ENCODE data around the gene SPEG. TPM values are rescaled to one million over a fixed set of nuclear protein-coding genes. Genes with fewer than 3 reads are reported as not detected.
"Not testable (repeated sequence)": the region's sequence is repeated elsewhere in the genome, so short reads cannot be mapped to it uniquely, and the experiment has no call there.

Gene SPEG
- total RNA-seq, 2 experiments from 2014 or later, result 2.0 to 2.6 TPM

DNA sequence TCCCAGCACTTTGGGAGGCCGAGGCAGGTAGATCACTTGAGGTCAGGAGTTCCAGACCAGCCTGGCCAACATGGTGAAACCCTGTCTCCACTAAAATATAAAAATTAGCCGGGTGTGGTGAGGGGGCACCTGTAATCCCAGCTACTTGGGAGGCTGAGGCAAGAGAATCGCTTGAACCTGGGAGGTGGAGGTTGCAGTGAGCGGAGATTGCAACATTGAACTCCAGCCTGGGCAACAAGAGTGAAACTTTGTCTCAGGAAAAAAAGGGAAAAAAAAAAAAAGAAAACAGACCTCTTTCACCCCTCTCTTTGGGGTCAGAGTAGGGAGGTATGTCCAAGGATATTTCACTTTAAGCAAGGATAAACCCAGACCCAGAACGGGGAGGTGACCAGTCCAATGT is 27.3 kb upstream of the SPEG start:
- CTCF ChIA-PET, result interaction anchor here (0.6 kb wide), 1 partner anchor 515 kb away, joined by 3 read pairs; no protein-coding TSS in a partner anchor
- H3K9me3 Mint-ChIP-seq; H3K4me1 Mint-ChIP-seq; H3K27me3 Mint-ChIP-seq; H3K36me3 Mint-ChIP-seq (ENCODE audit: low read depth); DNase-seq; H3K4me3 Mint-ChIP-seq; POLR2A ChIA-PET; H3K27ac Mint-ChIP-seq: not testable (repeated sequence)

DNA sequence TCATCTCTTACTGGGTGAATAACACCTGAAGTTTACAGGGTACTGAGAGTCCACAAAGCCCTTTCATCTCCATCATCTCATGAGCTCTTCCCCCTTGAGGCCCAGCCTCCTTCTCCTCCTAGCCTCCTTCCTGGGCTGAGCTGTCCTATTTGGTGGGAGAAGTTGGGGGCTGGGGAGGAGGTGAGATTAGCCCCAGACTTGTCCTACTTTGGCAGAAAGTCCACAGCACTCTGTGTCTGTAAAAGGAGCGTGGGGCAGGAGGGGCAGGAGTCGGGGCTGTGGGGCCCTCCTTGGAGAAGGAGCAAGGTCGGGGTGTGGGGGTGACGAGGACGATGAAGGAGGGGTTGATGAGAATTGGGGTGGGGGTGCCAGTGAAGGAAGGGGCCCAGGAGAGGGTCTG is 26.4 kb upstream of the SPEG start:
- CTCF ChIA-PET, result interaction anchor here (0.6 to 1.1 kb wide), 2 partner anchors 28 to 133 kb away, joined by 3 to 4 read pairs; no protein-coding TSS in a partner anchor
- Mint-ChIP-seq H3K9me3 (no peaks in the 10 kb centered on the region), H3K4me1 (no peaks in the 10 kb centered on the region), H3K4me3 (no peak overlapping the region), H3K27me3 (peaks cover 10% of the 10 kb centered on the region), H3K27ac (no peak overlapping the region), H3K36me3 (ENCODE audit: low read depth) (no peaks in the 10 kb centered on the region)
- POLR2A ChIA-PET, result no interaction called here
- no peak for DNase-seq

GRCh38 chr2:219408631-219409030 is 26.0 kb upstream of the SPEG start:
- H3K27me3 Mint-ChIP-seq, result peaks cover 13% of the 10 kb centered on the region
- H3K4me3 Mint-ChIP-seq, result no peak overlapping the region
- H3K27ac Mint-ChIP-seq, result no peak overlapping the region
- no peak for DNase-seq
- H3K36me3 Mint-ChIP-seq (ENCODE audit: low read depth), result no peaks in the 10 kb centered on the region
- CTCF ChIA-PET, result interaction anchor here (0.8 to 1.1 kb wide), 2 partner anchors 18 to 132 kb away, joined by 3 read pairs; no protein-coding TSS in a partner anchor
- POLR2A ChIA-PET, result no interaction called here
- no peaks in the 10 kb centered on the region for H3K4me1 Mint-ChIP-seq
- no peaks in the 10 kb centered on the region for H3K9me3 Mint-ChIP-seq

GRCh38 chr2:219409619-219410018 is 25.0 kb upstream of the SPEG start:
- ChIA-PET POLR2A (no interaction called here), CTCF (interaction anchor here (0.5 to 1.2 kb wide), 2 partner anchors 21 to 47 kb away, joined by 3 to 4 read pairs; no protein-coding TSS in a partner anchor)
- Mint-ChIP-seq H3K27ac (no peak overlapping the region), H3K4me1 (no peaks in the 10 kb centered on the region), H3K9me3 (no peaks in the 10 kb centered on the region), H3K27me3 (peaks cover 13% of the 10 kb centered on the region), H3K4me3 (no peak overlapping the region), H3K36me3 (ENCODE audit: low read depth) (no peaks in the 10 kb centered on the region)
- DNase-seq, result no peak

DNA sequence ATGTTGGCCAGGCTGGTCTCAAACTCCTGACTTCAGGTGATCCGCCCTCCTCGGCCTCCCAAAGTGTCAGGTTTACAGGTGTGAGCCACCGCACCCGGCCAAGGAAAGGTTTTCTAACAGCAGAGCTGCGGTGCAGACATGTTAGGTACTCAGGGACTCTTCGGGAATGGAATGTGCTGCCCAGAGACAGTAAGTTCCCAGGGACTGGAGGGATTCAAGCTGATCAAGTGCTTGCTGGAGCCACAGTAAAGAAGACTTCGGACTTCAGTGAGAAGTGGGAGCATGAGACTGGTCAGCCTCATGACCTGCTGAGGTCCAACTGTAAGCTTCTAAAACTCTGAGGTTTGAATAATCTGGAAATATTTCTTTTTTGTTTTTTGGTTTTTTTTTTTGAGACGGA is 24.3 kb upstream of the SPEG start:
- Mint-ChIP-seq H3K36me3 (ENCODE audit: low read depth) (no peaks in the 10 kb centered on the region), H3K4me3 (no peak overlapping the region), H3K9me3 (no peaks in the 10 kb centered on the region), H3K27me3 (peaks cover 19% of the 10 kb centered on the region), H3K27ac (no peak overlapping the region), H3K4me1 (no peaks in the 10 kb centered on the region)
- DNase-seq, result no peak
- ChIA-PET CTCF (interaction anchor here (1.1 to 1.2 kb wide), 2 partner anchors 13 to 22 kb away, joined by 3 read pairs; no protein-coding TSS in a partner anchor), POLR2A (no interaction called here)

DNA sequence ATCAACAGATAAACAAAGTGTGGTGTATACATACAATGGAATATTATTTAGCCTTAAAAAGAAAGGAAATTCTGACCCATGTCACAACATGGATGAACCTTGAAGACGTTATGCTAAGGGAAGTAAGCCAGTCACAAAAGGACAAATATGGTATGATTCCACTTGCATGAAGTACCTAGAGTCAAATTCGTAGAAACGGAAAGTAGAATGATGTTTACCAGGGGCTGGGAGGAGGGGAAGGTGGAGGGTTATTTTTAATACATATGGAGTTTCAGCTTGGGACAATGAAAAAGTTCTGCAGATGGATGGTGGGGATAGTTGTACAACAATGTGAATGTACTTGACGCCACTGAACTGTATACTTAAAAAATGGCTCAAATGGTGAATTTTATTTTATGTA is 19.8 kb upstream of the SPEG start:
- no peak overlapping the region for H3K27ac Mint-ChIP-seq
- ChIA-PET POLR2A (no interaction called here), CTCF (no interaction called here)
- peaks cover 5% of the 10 kb centered on the region for H3K4me1 Mint-ChIP-seq
- no peaks in the 10 kb centered on the region for H3K36me3 Mint-ChIP-seq (ENCODE audit: low read depth)
- DNase-seq, result no peak
- peaks cover 40% of the 10 kb centered on the region for H3K27me3 Mint-ChIP-seq
- H3K4me3 Mint-ChIP-seq, result no peak overlapping the region
- H3K9me3 Mint-ChIP-seq, result no peaks in the 10 kb centered on the region

DNA sequence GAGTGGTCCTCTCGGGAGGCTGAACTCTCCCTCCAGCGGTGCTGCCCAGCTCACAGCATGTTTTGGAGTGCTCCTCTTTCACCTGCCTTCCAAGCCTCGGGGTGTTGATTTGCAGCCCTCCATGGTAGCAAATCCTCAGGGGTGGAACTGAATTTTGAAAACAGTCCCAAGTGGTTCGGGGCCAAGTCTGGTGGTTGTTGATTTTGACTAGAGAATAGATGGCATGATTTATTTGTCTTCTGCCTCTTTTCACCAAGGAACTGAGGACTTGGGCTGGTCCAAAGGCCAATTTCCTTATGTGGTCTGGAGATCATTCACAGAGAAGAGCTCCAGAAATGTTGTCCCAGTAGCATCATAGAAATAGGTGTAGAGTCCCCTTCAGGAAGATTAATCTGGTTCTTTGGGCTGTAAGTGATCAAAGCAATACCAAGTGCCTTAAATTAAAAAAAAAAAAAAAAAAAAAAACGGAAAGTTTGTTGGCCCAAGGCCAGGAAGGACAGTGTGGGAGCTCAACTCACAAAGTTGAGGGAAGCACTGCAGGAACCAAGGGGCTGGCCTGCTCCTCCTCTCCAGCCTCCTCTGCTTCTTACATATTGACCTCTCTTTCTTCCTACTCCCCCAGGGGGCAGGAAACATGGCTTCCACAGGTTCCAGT is 18.9 kb upstream of the SPEG start:
- ChIA-PET POLR2A (no interaction called here), CTCF (interaction anchor here (1.0 to 2.0 kb wide), 4 partner anchors 11 to 128 kb away, joined by 3 to 7 read pairs (median 4); partner anchors contain the start of genes CHPF and TMEM198)
- Mint-ChIP-seq H3K36me3 (ENCODE audit: low read depth) (no peaks in the 10 kb centered on the region), H3K4me1 (peaks cover 5% of the 10 kb centered on the region), H3K4me3 (no peak overlapping the region), H3K9me3 (no peaks in the 10 kb centered on the region), H3K27me3 (peaks cover 45% of the 10 kb centered on the region), H3K27ac (no peak overlapping the region)
- DNase-seq, result no peak

GRCh38 chr2:219416235-219416602 is 18.4 kb upstream of the SPEG start:
- Mint-ChIP-seq H3K36me3 (ENCODE audit: low read depth) (no peaks in the 10 kb centered on the region), H3K9me3 (no peaks in the 10 kb centered on the region), H3K4me1 (peaks cover 5% of the 10 kb centered on the region), H3K27ac (no peak overlapping the region), H3K27me3 (peaks cover 45% of the 10 kb centered on the region), H3K4me3 (no peak overlapping the region)
- no peak for DNase-seq
- CTCF ChIA-PET, result interaction anchor here (1.0 to 2.0 kb wide), 4 partner anchors 12 to 128 kb away, joined by 3 to 7 read pairs (median 4); partner anchors contain the start of genes CHPF and TMEM198
- POLR2A ChIA-PET, result no interaction called here

GRCh38 chr2:219416938-219417337 is 17.7 kb upstream of the SPEG start:
- POLR2A ChIA-PET, result no interaction called here
- CTCF ChIA-PET, result interaction anchor here (1.0 to 2.0 kb wide), 4 partner anchors 13 to 127 kb away, joined by 3 to 7 read pairs (median 4); partner anchors contain the start of genes CHPF and TMEM198
- Mint-ChIP-seq H3K9me3 (no peaks in the 10 kb centered on the region), H3K27me3 (peaks cover 45% of the 10 kb centered on the region), H3K36me3 (ENCODE audit: low read depth) (no peaks in the 10 kb centered on the region), H3K4me3 (no peak overlapping the region), H3K27ac (no peak overlapping the region), H3K4me1 (peaks cover 5% of the 10 kb centered on the region)
- no peak for DNase-seq

- Mint-ChIP-seq H3K9me3 (no peaks in the 10 kb centered on the region), H3K4me3 (no peak overlapping the region), H3K27ac (no peak overlapping the region), H3K27me3 (peaks cover 44% of the 10 kb centered on the region), H3K36me3 (ENCODE audit: low read depth) (no peaks in the 10 kb centered on the region), H3K4me1 (peaks cover 5% of the 10 kb centered on the region)
- ChIA-PET CTCF (interaction anchor here (1.0 to 2.0 kb wide), 2 partner anchors 13 to 66 kb away, joined by 3 to 7 read pairs; no protein-coding TSS in a partner anchor), POLR2A (no interaction called here)
- no peak for DNase-seq
These were observed 17.3 kb upstream of the SPEG start for GRCh38 chr2:219417374-219417773.

DNA sequence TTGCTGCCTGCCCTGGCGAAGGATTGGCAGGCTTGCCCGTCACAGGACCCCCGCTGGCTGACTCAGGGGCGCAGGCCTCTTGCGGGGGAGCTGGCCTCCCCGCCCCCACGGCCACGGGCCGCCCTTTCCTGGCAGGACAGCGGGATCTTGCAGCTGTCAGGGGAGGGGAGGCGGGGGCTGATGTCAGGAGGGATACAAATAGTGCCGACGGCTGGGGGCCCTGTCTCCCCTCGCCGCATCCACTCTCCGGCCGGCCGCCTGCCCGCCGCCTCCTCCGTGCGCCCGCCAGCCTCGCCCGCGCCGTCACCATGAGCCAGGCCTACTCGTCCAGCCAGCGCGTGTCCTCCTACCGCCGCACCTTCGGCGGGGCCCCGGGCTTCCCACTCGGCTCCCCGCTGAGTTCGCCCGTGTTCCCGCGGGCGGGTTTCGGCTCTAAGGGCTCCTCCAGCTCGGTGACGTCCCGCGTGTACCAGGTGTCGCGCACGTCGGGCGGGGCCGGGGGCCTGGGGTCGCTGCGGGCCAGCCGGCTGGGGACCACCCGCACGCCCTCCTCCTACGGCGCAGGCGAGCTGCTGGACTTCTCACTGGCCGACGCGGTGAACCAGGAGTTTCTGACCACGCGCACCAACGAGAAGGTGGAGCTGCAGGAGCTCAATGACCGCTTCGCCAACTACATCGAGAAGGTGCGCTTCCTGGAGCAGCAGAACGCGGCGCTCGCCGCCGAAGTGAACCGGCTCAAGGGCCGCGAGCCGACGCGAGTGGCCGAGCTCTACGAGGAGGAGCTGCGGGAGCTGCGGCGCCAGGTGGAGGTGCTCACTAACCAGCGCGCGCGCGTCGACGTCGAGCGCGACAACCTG is 16.3 kb upstream of the SPEG start, which contains the start of gene DES:
Gene DES, plus strand, starts transcription at position 223 of the 857 bp plus-strand sequence. Its CDS starts 86 bp downstream, at position 309.
- H3K27me3 Mint-ChIP-seq, result peaks cover 37% of the 10 kb centered on the region
- H3K4me3 Mint-ChIP-seq, result no peak within 1 kb of the TSS
- H3K27ac Mint-ChIP-seq, result no peak within 1 kb of the TSS
- CTCF ChIA-PET, result interaction anchor here (0.6 to 0.8 kb wide), 3 partner anchors 22 to 123 kb away, joined by 3 read pairs; no protein-coding TSS in a partner anchor
- peaks cover 5% of the 10 kb centered on the region for H3K4me1 Mint-ChIP-seq
- POLR2A ChIA-PET, result no interaction called here
- no peaks in the 10 kb centered on the region for H3K36me3 Mint-ChIP-seq (ENCODE audit: low read depth)
- no peaks in the 10 kb centered on the region for H3K9me3 Mint-ChIP-seq
- no peak for DNase-seq

GRCh38 chr2:219419012-219419324 is 15.7 kb upstream of the SPEG start:
- POLR2A ChIA-PET, result no interaction called here
- H3K9me3 Mint-ChIP-seq, result no peaks in the 10 kb centered on the region
- peaks cover 5% of the 10 kb centered on the region for H3K4me1 Mint-ChIP-seq
- H3K27ac Mint-ChIP-seq, result no peak overlapping the region
- no peaks in the 10 kb centered on the region for H3K36me3 Mint-ChIP-seq (ENCODE audit: low read depth)
- no peak overlapping the region for H3K4me3 Mint-ChIP-seq
- peaks cover 33% of the 10 kb centered on the region for H3K27me3 Mint-ChIP-seq
- DNase-seq, result no peak
- CTCF ChIA-PET, result interaction anchor here (0.6 to 0.8 kb wide), 3 partner anchors 22 to 123 kb away, joined by 3 read pairs; no protein-coding TSS in a partner anchor
